IMR-90 (cell line): ENCODE data around the gene SSR2. TPM values are rescaled to one million over a fixed set of nuclear protein-coding genes. Genes with fewer than 3 reads are reported as not detected.

Source experiments
- ATAC-seq: fragments of 200-7000 bp; cut with Tn5 transposase; 2 replicates; pipeline ENCODE4 v1.9.1; 2020; ENCODE audit warnings: low read depth, mild to moderate bottlenecking, moderate library complexity
- BruUV-seq: library from RNA; stranded (reverse); fragments of 400-500 nt; replicated peaks from 2 replicates; lab custom pipeline; 2021; lab: Mats Ljungman, UMichigan
- CTCF ChIA-PET: fragments of 300-600 bp; formaldehyde crosslinking; extraction: SDS; loops from one replicate; lab custom pipeline; 2021; ENCODE audit warnings: antibody characterized with exemption; lab: Yijun Ruan, JAX
- POLR2A ChIA-PET: fragments of 300-600 bp; sonication (Branson Sonifier 250); formaldehyde crosslinking; loops from one replicate; lab custom pipeline; 2022; ENCODE audit warnings: antibody characterized with exemption; ENCODE audit not compliant: unreplicated experiment; lab: Charles Lee
- DNase-seq: peaks from one replicate; pipeline ENCODE4 v3.0.0; 2013
- H2AFZ ChIP-seq: replicated peaks from 2 replicates; pipeline ENCODE3; 2013; ENCODE audit warnings: low read length, mild to moderate bottlenecking; ENCODE audit not compliant: poor library complexity
- H2AK5ac ChIP-seq: 2 replicates; pipeline ENCODE4 v1.6.1; 2013; ENCODE audit warnings: low read depth, low read length, inconsistent platforms
- H2AK9ac ChIP-seq: replicated peaks from 2 replicates; pipeline ENCODE3; 2013; ENCODE audit warnings: mild to moderate bottlenecking, low read depth, low read length, moderate library complexity; ENCODE audit not compliant: poor library complexity
- H2BK120ac ChIP-seq: 2 replicates; pipeline ENCODE4 v1.6.1; 2013; ENCODE audit warnings: low read depth, low read length, inconsistent platforms
- H2BK15ac ChIP-seq: 3 replicates; pipeline ENCODE4 v1.6.1; 2013; ENCODE audit warnings: low read depth, low read length, inconsistent platforms
- H2BK20ac ChIP-seq: 2 replicates; pipeline ENCODE4 v1.6.1; 2013; ENCODE audit warnings: low read depth, mild to moderate bottlenecking, inconsistent platforms, low read length, moderate library complexity
- H2BK5ac ChIP-seq: 2 replicates; pipeline ENCODE4 v1.6.1; 2013; ENCODE audit warnings: mild to moderate bottlenecking, low read depth, low read length, inconsistent platforms; ENCODE audit not compliant: poor library complexity, severe bottlenecking
- H3K14ac ChIP-seq: replicated peaks from 2 replicates; pipeline ENCODE4 v1.6.1; 2013; ENCODE audit warnings: low read depth, low read length, inconsistent platforms
- H3K18ac ChIP-seq: 2 replicates; pipeline ENCODE4 v1.6.1; 2013; ENCODE audit warnings: low read depth, low read length, control low read depth
- H3K23ac ChIP-seq: 2 replicates; pipeline ENCODE4 v1.6.1; 2013; ENCODE audit warnings: low read depth, low read length, inconsistent platforms
- H3K27ac ChIP-seq: 2 replicates; pipeline ENCODE4 v1.5.1; 2013; ENCODE audit warnings: mild to moderate bottlenecking, control low read depth, low read length; ENCODE audit not compliant: insufficient read depth
- H3K27me3 ChIP-seq: 2 replicates; pipeline ENCODE4 v1.6.1; 2013; ENCODE audit warnings: low read length; ENCODE audit not compliant: control insufficient read depth, insufficient read depth
- H3K36me3 ChIP-seq: 2 replicates; pipeline ENCODE4 v1.6.1; 2013; ENCODE audit warnings: low read length, mixed read lengths; ENCODE audit not compliant: control insufficient read depth, insufficient read depth
- H3K4ac ChIP-seq: 2 replicates; pipeline ENCODE4 v1.6.1; 2013; ENCODE audit warnings: low read depth, low read length, inconsistent platforms
- H3K4me1 ChIP-seq: 2 replicates; pipeline ENCODE4 v1.6.1; 2013; ENCODE audit warnings: low read length, mixed read lengths; ENCODE audit not compliant: control insufficient read depth, insufficient read depth
- H3K4me2 ChIP-seq: 2 replicates; pipeline ENCODE4 v1.6.1; 2013; ENCODE audit warnings: low read depth, mild to moderate bottlenecking, control low read depth, low read length, moderate library complexity
- H3K4me3 ChIP-seq: 2 replicates; pipeline ENCODE4 v1.5.1; 2013; ENCODE audit warnings: low read depth, mild to moderate bottlenecking, control low read depth, low read length, moderate library complexity; ENCODE audit not compliant: insufficient read depth
- H3K56ac ChIP-seq: 2 replicates; pipeline ENCODE4 v1.6.1; 2013; ENCODE audit warnings: low read length, inconsistent platforms; ENCODE audit not compliant: insufficient read depth; ENCODE audit errors: extremely low read depth
- H3K79me1 ChIP-seq, 2 experiments: 2 replicates each; pipeline ENCODE4 v1.6.1; 2013; ENCODE audit warnings: low read length in 2 of 2, inconsistent platforms in 1 of 2, low read depth in 1 of 2
- H3K9ac ChIP-seq: 2 replicates; pipeline ENCODE4 v1.6.1; 2013; ENCODE audit warnings: low read depth, low read length, control low read depth
- H3K9me1 ChIP-seq: 2 replicates; pipeline ENCODE4 v1.6.1; 2013; ENCODE audit warnings: low read length, inconsistent platforms; ENCODE audit not compliant: insufficient read depth
- H3K9me3 ChIP-seq: 2 replicates; pipeline ENCODE4 v1.6.1; 2013; ENCODE audit warnings: low read length; ENCODE audit not compliant: control insufficient read depth, insufficient read depth
- H4K20me1 ChIP-seq: 2 replicates; pipeline ENCODE4 v1.6.1; 2013; ENCODE audit warnings: low read length, inconsistent platforms; ENCODE audit not compliant: insufficient read depth
- H4K5ac ChIP-seq: 2 replicates; pipeline ENCODE4 v1.6.1; 2013; ENCODE audit warnings: mild to moderate bottlenecking, low read depth, low read length, control low read depth
- H4K8ac ChIP-seq, 2 experiments: 2 replicates each; pipeline ENCODE4 v1.6.1; 2013; ENCODE audit warnings: low read depth in 2 of 2, low read length in 2 of 2, control low read depth in 1 of 2, inconsistent platforms in 1 of 2
- H4K91ac ChIP-seq: 2 replicates; pipeline ENCODE4 v1.6.1; 2013; ENCODE audit warnings: low read depth, low read length, inconsistent platforms; ENCODE audit not compliant: insufficient read depth
- BHLHE40 ChIP-seq: fragments of 150-350 bp; IDR thresholded peaks from 2 replicates; pipeline ENCODE4 v1.6.1; 2016; ENCODE audit warnings: mild to moderate bottlenecking, low read depth, low read length
- CEBPB ChIP-seq: IDR thresholded peaks from 2 replicates; pipeline ENCODE4 v1.6.1; 2012; ENCODE audit warnings: low read depth, low read length, improper control_type of control experiment
- CHD1 ChIP-seq: IDR thresholded peaks from 2 replicates; pipeline ENCODE4 v1.6.1; 2012; ENCODE audit warnings: low read depth, low read length, improper control_type of control experiment
- FOS ChIP-seq: fragments of 150-350 bp; IDR thresholded peaks from 2 replicates; pipeline ENCODE4 v1.6.1; 2016; ENCODE audit warnings: low read depth, low read length
- MAFK ChIP-seq: IDR thresholded peaks from 2 replicates; pipeline ENCODE4 v1.6.1; 2012; ENCODE audit warnings: low read depth, low read length, improper control_type of control experiment
- MXI1 ChIP-seq: IDR thresholded peaks from 2 replicates; pipeline ENCODE4 v1.6.1; 2012; ENCODE audit warnings: low read depth, mild to moderate bottlenecking, low read length, moderate library complexity, borderline replicate concordance
- NFE2L2 ChIP-seq: fragments of 150-350 bp; IDR thresholded peaks from 2 replicates; pipeline ENCODE4 v1.6.1; 2016; ENCODE audit warnings: low read depth, mild to moderate bottlenecking, low read length
- POLR2A ChIP-seq: IDR thresholded peaks from 2 replicates; pipeline ENCODE4 v1.6.1; 2012; ENCODE audit warnings: mild to moderate bottlenecking, low read depth, low read length
- RAD21 ChIP-seq: IDR thresholded peaks from 2 replicates; pipeline ENCODE4 v1.6.1; 2012; ENCODE audit warnings: low read length, improper control_type of control experiment
- RCOR1 ChIP-seq: IDR thresholded peaks from 2 replicates; pipeline ENCODE4 v1.6.1; 2012; ENCODE audit warnings: mild to moderate bottlenecking, low read length, improper control_type of control experiment; ENCODE audit not compliant: insufficient replicate concordance
- RFX5 ChIP-seq: IDR thresholded peaks from 2 replicates; pipeline ENCODE4 v1.8.0; 2012; ENCODE audit warnings: low read depth, mild to moderate bottlenecking, low read length, moderate library complexity
- SMC3 ChIP-seq: fragments of 150-350 bp; IDR thresholded peaks from 2 replicates; pipeline ENCODE4 v1.6.1; 2016; ENCODE audit warnings: low read depth, mild to moderate bottlenecking, antibody characterized with exemption, low read length, moderate library complexity
- USF2 ChIP-seq: fragments of 150-350 bp; IDR thresholded peaks from 2 replicates; pipeline ENCODE4 v1.6.1; 2017; ENCODE audit warnings: mild to moderate bottlenecking, antibody characterized with exemption, low read length, low read depth
- WGBS, 2 experiments: methylation state at CpG; one replicate each; pipeline versions ENCODE4 v1.1.5 to v1.1.7; 2013; ENCODE audit warnings: missing lambda C conversion rate in 2 of 2; ENCODE audit not compliant: insufficient read length in 1 of 2; ENCODE audit errors: extremely low coverage in 2 of 2; 5-methylcytosine and 5-hydroxymethylcytosine counted together
- dilution Hi-C: fragments of 300-500 bp; cut with HindIII; formaldehyde crosslinking; loops from one replicate; pipeline ENCODE4 v1.14.3; 2018; ENCODE audit warnings: low sequenced_read_pairs; ENCODE audit not compliant: unreplicated experiment
- in situ Hi-C: fragments of 300-500 bp; cut with MboI; formaldehyde crosslinking; loops from 3 replicates; pipeline ENCODE4 v1.14.3; 2019; ENCODE audit warnings: low sequenced_read_pairs, inconsistent platforms, mixed read lengths
- intact Hi-C: fragments of 100-400 bp; cut with micrococcal nuclease; formaldehyde crosslinking; loops from 2 replicates; pipeline ENCODE4 v1.10.0; 2022
- polyA plus RNA-seq, 3 experiments: library from polyadenylated mRNA; depleted of rRNA; stranded (reverse); fragments of >200 nt; gene quantifications; 2 replicates each; pipeline ENCODE4 v1.2.3, GENCODE V29; 2012; ENCODE audit warnings: low replicate concordance in 1 of 3
- total RNA-seq: library from RNA; depleted of rRNA; stranded (reverse); fragments of >200 nt; gene quantifications from 2 replicates; pipeline ENCODE4 v1.2.3, GENCODE V29; 2012

SSR2 gene
- total and polyA plus RNA-seq, 2 of the 4 experiments (the other 2 are of a cell fraction), result 553 to 1,264 TPM

GRCh38 chr1:156063997-156064285 is 43.2 kb upstream of the SSR2 start:
- no peak overlapping the region for H4K91ac ChIP-seq
- H3K9me3 ChIP-seq, result no peaks in the 10 kb centered on the region
- no peak overlapping the region for H3K23ac ChIP-seq
- intact Hi-C loops, result no loop called here
- POLR2A ChIA-PET, result no interaction called here
- dilution Hi-C loops, result no loop called here
- no peak overlapping the region for H3K4me3 ChIP-seq
- TF ChIP-seq FOS (no peak), NFE2L2 (no peak), USF2 (no peak), BHLHE40 (no peak), RFX5 (no peak), MXI1 (no peak), SMC3 (no peak), POLR2A (no peak), RAD21 (no peak), MAFK (no peak), CEBPB (no peak), CHD1 (no peak), RCOR1 (no peak)
- peaks cover 2% of the 10 kb centered on the region; the same call in 1 of the 2 replicates for H3K9me1 ChIP-seq
- H2AFZ ChIP-seq, result no peak overlapping the region
- DNase-seq (peak; percentile 43), ATAC-seq (peak; percentile 7)
- H2AK5ac ChIP-seq, result peak overlapping the region; percentile 68; the same call in 1 of the 2 replicates
- no peak overlapping the region for H2BK5ac ChIP-seq
- H4K5ac ChIP-seq, result no peak overlapping the region; the same call in 1 of the 2 replicates
- H3K4me1 ChIP-seq, result peaks cover 5% of the 10 kb centered on the region
- no peak overlapping the region for H2BK20ac ChIP-seq
- H3K14ac ChIP-seq, result no peak overlapping the region
- no peaks in the 10 kb centered on the region for H3K36me3 ChIP-seq
- H4K8ac ChIP-seq, result no peak overlapping the region
- no peak overlapping the region for H3K9ac ChIP-seq
- H3K27ac ChIP-seq, result no peak overlapping the region
- H3K56ac ChIP-seq, result no peak overlapping the region
- BruUV-seq, result no TSS peak
- H3K27me3 ChIP-seq, result no peaks in the 10 kb centered on the region
- H3K4me2 ChIP-seq, result no peak overlapping the region
- H2BK15ac ChIP-seq, result no peak overlapping the region
- no peak overlapping the region for H2BK120ac ChIP-seq
- no peak overlapping the region for H2AK9ac ChIP-seq
- CTCF ChIA-PET, result interaction anchor here (0.6 kb wide), 1 partner anchor 66 kb away, joined by 3 read pairs; no protein-coding TSS in a partner anchor
- H3K4ac ChIP-seq, result no peak overlapping the region
- WGBS, 2 experiments, result no CpG with 5 or more reads among the region's 2 CpGs
- no peaks in the 10 kb centered on the region for H3K79me1 ChIP-seq
- no peak overlapping the region for H3K18ac ChIP-seq
- in situ Hi-C loops, result no loop called here
- H4K20me1 ChIP-seq, result no peaks in the 10 kb centered on the region
